ENCODE results near the gene GRK5.
A peak's percentile ranks its signal among the peaks of the same experiment; 100 is the strongest.

Gene GRK5

GRCh38 chr10:119446441-119447277 lies 239.3 kb downstream of the GRK5 start:
- FAIRE-seq (no peak), DNase-seq (ENCODE audit: insufficient read length, low spot score) (no peak)
- no peak for TF ChIP-seq POLR2A (IDR thresholded peaks at IDR 0.05; ENCODE audit: low read depth, low read length)
- TF ChIP-seq PAX5 (IDR thresholded peaks at IDR 0.05; ENCODE audit: insufficient read depth, low read length, severe bottlenecking) = no peak
- no peak for TF ChIP-seq SPI1 (IDR thresholded peaks at IDR 0.05; ENCODE audit: low read depth, low read length)
- no peak for TF ChIP-seq TAF1 (IDR thresholded peaks at IDR 0.05; ENCODE audit: low read depth, low read length)
- TF ChIP-seq POLR2AphosphoS5 (IDR thresholded peaks at IDR 0.05; ENCODE audit: low read depth, low read length) = no peak
- TF ChIP-seq POU2F2 (IDR thresholded peaks at IDR 0.05; ENCODE audit: low read depth, low read length) = no peak

GRCh38 chr10:119447421-119447820 lies 240.1 kb downstream of the GRK5 start:
- FAIRE-seq (no peak), DNase-seq (ENCODE audit: insufficient read length, low spot score) (no peak)
- TF ChIP-seq POLR2AphosphoS5 (IDR thresholded peaks at IDR 0.05; ENCODE audit: low read depth, low read length) (no peak), SPI1 (IDR thresholded peaks at IDR 0.05; ENCODE audit: low read depth, low read length) (no peak), POLR2A (IDR thresholded peaks at IDR 0.05; ENCODE audit: low read depth, low read length) (no peak), PAX5 (IDR thresholded peaks at IDR 0.05; ENCODE audit: insufficient read depth, low read length, severe bottlenecking) (no peak), POU2F2 (IDR thresholded peaks at IDR 0.05; ENCODE audit: low read depth, low read length) (no peak), TAF1 (IDR thresholded peaks at IDR 0.05; ENCODE audit: low read depth, low read length) (no peak)

GRCh38 chr10:119447823-119448546 lies 240.6 kb downstream of the GRK5 start:
- no peak for FAIRE-seq
- DNase-seq (ENCODE audit: insufficient read length, low spot score) = no peak
- no peak for TF ChIP-seq TAF1 (IDR thresholded peaks at IDR 0.05; ENCODE audit: low read depth, low read length)
- no peak for TF ChIP-seq SPI1 (IDR thresholded peaks at IDR 0.05; ENCODE audit: low read depth, low read length)
- no peak for TF ChIP-seq POLR2A (IDR thresholded peaks at IDR 0.05; ENCODE audit: low read depth, low read length)
- TF ChIP-seq POLR2AphosphoS5 (IDR thresholded peaks at IDR 0.05; ENCODE audit: low read depth, low read length) = no peak
- TF ChIP-seq PAX5 (IDR thresholded peaks at IDR 0.05; ENCODE audit: insufficient read depth, low read length, severe bottlenecking) = no peak

GRCh38 chr10:119448628-119449584 lies 241.5 kb downstream of the GRK5 start:
- no peak for DNase-seq (ENCODE audit: insufficient read length, low spot score)
- TF ChIP-seq POU2F2 (IDR thresholded peaks at IDR 0.05; ENCODE audit: low read depth, low read length) (no peak), POLR2A (IDR thresholded peaks at IDR 0.05; ENCODE audit: low read depth, low read length) (no peak), POLR2AphosphoS5 (IDR thresholded peaks at IDR 0.05; ENCODE audit: low read depth, low read length) (no peak), SPI1 (IDR thresholded peaks at IDR 0.05; ENCODE audit: low read depth, low read length) (no peak), PAX5 (IDR thresholded peaks at IDR 0.05; ENCODE audit: insufficient read depth, low read length, severe bottlenecking) (no peak)
- no peak for FAIRE-seq

GRCh38 chr10:119449760-119450461 lies 242.5 kb downstream of the GRK5 start:
- 0 out of 2 replicates have a peak, but pooled peaks have one; percentile 3 for TF ChIP-seq SPI1 (IDR thresholded peaks at IDR 0.05; ENCODE audit: low read depth, low read length)
- no peak for TF ChIP-seq POLR2A (IDR thresholded peaks at IDR 0.05; ENCODE audit: low read depth, low read length)

GRCh38 chr10:119450606-119451299 lies 243.4 kb downstream of the GRK5 start:
- TF ChIP-seq POLR2AphosphoS5 (IDR thresholded peaks at IDR 0.05; ENCODE audit: low read depth, low read length) (no peak), POLR2A (IDR thresholded peaks at IDR 0.05; ENCODE audit: low read depth, low read length) (no peak), SPI1 (IDR thresholded peaks at IDR 0.05; ENCODE audit: low read depth, low read length) (no peak), POU2F2 (IDR thresholded peaks at IDR 0.05; ENCODE audit: low read depth, low read length) (no peak), PAX5 (IDR thresholded peaks at IDR 0.05; ENCODE audit: insufficient read depth, low read length, severe bottlenecking) (no peak), TAF1 (IDR thresholded peaks at IDR 0.05; ENCODE audit: low read depth, low read length) (no peak)
- no peak for DNase-seq (ENCODE audit: insufficient read length, low spot score)
- no peak for FAIRE-seq

More at GRCh38 chr10:119449760-119450461, 242.5 kb downstream of the GRK5 start:
- FAIRE-seq (peak; percentile 33), DNase-seq (ENCODE audit: insufficient read length, low spot score) (peak; percentile 63)

GRCh38 chr10:119451300-119451896 lies 244.0 kb downstream of the GRK5 start:
- DNase-seq (ENCODE audit: insufficient read length, low spot score) = no peak
- FAIRE-seq = no peak
- TF ChIP-seq TAF1 (IDR thresholded peaks at IDR 0.05; ENCODE audit: low read depth, low read length) = no peak
- TF ChIP-seq POU2F2 (IDR thresholded peaks at IDR 0.05; ENCODE audit: low read depth, low read length) = no peak
- no peak for TF ChIP-seq SPI1 (IDR thresholded peaks at IDR 0.05; ENCODE audit: low read depth, low read length)
- TF ChIP-seq POLR2A (IDR thresholded peaks at IDR 0.05; ENCODE audit: low read depth, low read length) = no peak
- TF ChIP-seq PAX5 (IDR thresholded peaks at IDR 0.05; ENCODE audit: insufficient read depth, low read length, severe bottlenecking) = no peak
- no peak for TF ChIP-seq POLR2AphosphoS5 (IDR thresholded peaks at IDR 0.05; ENCODE audit: low read depth, low read length)

GRCh38 chr10:119452396-119452795 lies 245.0 kb downstream of the GRK5 start:
- TF ChIP-seq POLR2A (IDR thresholded peaks at IDR 0.05; ENCODE audit: low read depth, low read length) (no peak), POU2F2 (IDR thresholded peaks at IDR 0.05; ENCODE audit: low read depth, low read length) (no peak), SPI1 (IDR thresholded peaks at IDR 0.05; ENCODE audit: low read depth, low read length) (no peak), POLR2AphosphoS5 (IDR thresholded peaks at IDR 0.05; ENCODE audit: low read depth, low read length) (no peak), PAX5 (IDR thresholded peaks at IDR 0.05; ENCODE audit: insufficient read depth, low read length, severe bottlenecking) (no peak), TAF1 (IDR thresholded peaks at IDR 0.05; ENCODE audit: low read depth, low read length) (no peak)
- FAIRE-seq = no peak
- no peak for DNase-seq (ENCODE audit: insufficient read length, low spot score)
